ENCODE data around the gene MTREX.

MTREX gene

GRCh38 chr5:55372130-55372925 is 64.5 kb downstream of the MTREX start:
- no peaks in the 10 kb centered on the region for H3K9me3 ChIP-seq (ENCODE audit: control insufficient read depth, insufficient read depth, low read length)
- no peak overlapping the region for H3K4me3 ChIP-seq (ENCODE audit: low read length)
- H3K27me3 ChIP-seq (ENCODE audit: control insufficient read depth, low read length), result no peaks in the 10 kb centered on the region
- peaks cover 61% of the 10 kb centered on the region for H3K36me3 ChIP-seq (ENCODE audit: control insufficient read depth, low read length)
- no peak overlapping the region for H3K27ac ChIP-seq (ENCODE audit: low read depth, low read length)
- H3K9me2 ChIP-seq (replicated peaks; ENCODE audit: control insufficient read depth, low read length), result no peaks in the 10 kb centered on the region
- no peaks in the 10 kb centered on the region for H3K4me1 ChIP-seq (ENCODE audit: control insufficient read depth, low read length)
- H4K20me1 ChIP-seq (ENCODE audit: control insufficient read depth, insufficient read depth, low read depth, low read length), result no peaks in the 10 kb centered on the region
- TF ChIP-seq EZH2phosphoT487 (IDR thresholded peaks at IDR 0.05; ENCODE audit: borderline replicate concordance, low read length) (no peak), CTCF (IDR thresholded peaks at IDR 0.05; ENCODE audit: low read depth, low read length, poor library complexity, severe bottlenecking) (no peak)
- no peak overlapping the region for H3K4me2 ChIP-seq (ENCODE audit: low read length)
- H3K79me2 ChIP-seq (ENCODE audit: control insufficient read depth, low read length), result no peaks in the 10 kb centered on the region
- H3F3A ChIP-seq (ENCODE audit: control insufficient read depth, insufficient read depth), result no peaks in the 10 kb centered on the region

DNA sequence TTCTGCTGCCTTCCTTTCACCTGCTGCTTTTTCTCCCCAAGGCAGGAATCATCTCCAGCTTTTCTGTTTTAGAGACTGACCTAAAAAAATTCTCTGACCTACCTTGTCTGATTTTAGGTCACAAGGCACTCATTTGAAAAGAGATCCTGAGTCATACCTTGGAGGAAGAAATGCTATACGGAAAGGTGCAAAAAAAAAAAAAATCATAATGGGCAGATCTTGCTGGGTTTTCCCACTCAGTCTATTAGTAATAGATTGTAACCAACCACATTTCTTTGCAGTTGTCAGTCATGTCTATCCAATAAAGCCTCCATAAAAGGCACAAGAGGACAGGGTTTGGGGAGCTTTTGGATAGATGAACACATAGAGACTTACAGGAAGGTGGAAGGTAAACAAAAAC is 70.0 kb downstream of the MTREX start:
- Histone ChIP-seq H4K20me1 (ENCODE audit: control insufficient read depth, insufficient read depth, low read depth, low read length) (no peaks in the 10 kb centered on the region), H3K4me2 (ENCODE audit: low read length) (no peak overlapping the region), H3K4me3 (ENCODE audit: low read length) (no peak overlapping the region), H3K27ac (ENCODE audit: low read depth, low read length) (no peak overlapping the region), H3K27me3 (ENCODE audit: control insufficient read depth, low read length) (no peaks in the 10 kb centered on the region), H3K4me1 (ENCODE audit: control insufficient read depth, low read length) (no peaks in the 10 kb centered on the region), H3K9me3 (ENCODE audit: control insufficient read depth, insufficient read depth, low read length) (no peaks in the 10 kb centered on the region), H3K9me2 (replicated peaks; ENCODE audit: control insufficient read depth, low read length) (no peaks in the 10 kb centered on the region), H3K36me3 (ENCODE audit: control insufficient read depth, low read length) (peaks cover 55% of the 10 kb centered on the region), H3F3A (ENCODE audit: control insufficient read depth, insufficient read depth) (no peaks in the 10 kb centered on the region), H3K79me2 (ENCODE audit: control insufficient read depth, low read length) (peaks cover 2% of the 10 kb centered on the region; the same call in 1 of the 2 replicates)
- TF ChIP-seq CTCF (IDR thresholded peaks at IDR 0.05; ENCODE audit: low read depth, low read length, poor library complexity, severe bottlenecking) (no peak), EZH2phosphoT487 (IDR thresholded peaks at IDR 0.05; ENCODE audit: borderline replicate concordance, low read length) (no peak)

DNA sequence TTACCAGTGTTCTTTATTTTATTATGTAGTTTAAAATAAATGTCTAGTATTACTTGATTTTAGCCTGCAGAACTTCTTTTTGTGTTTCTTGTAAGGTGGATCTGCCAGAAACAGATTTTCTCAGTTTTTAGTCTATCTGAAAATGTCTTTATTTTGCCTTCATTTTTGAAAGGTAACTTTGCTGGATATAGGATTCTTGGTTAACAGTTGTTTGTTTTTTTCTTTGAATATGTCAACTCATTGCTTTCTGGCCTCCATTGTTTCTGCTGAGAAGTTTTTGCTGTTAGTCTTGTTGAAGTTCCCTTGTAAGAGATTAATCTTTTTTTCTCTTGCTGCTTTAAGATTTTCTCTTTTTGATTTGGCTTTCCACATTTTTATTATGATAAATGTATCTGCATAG is 75.5 kb downstream of the MTREX start:
- Histone ChIP-seq H3K4me1 (ENCODE audit: control insufficient read depth, low read length) (no peaks in the 10 kb centered on the region), H3K79me2 (ENCODE audit: control insufficient read depth, low read length) (peaks cover 2% of the 10 kb centered on the region; the same call in 1 of the 2 replicates), H3K4me3 (ENCODE audit: low read length) (no peak overlapping the region), H3K27ac (ENCODE audit: low read depth, low read length) (no peak overlapping the region), H3K9me2 (replicated peaks; ENCODE audit: control insufficient read depth, low read length) (no peaks in the 10 kb centered on the region), H3K4me2 (ENCODE audit: low read length) (no peak overlapping the region), H3F3A (ENCODE audit: control insufficient read depth, insufficient read depth) (0 out of 2 replicates have a peak, but pooled peaks cover 2% of the 10 kb centered on the region), H4K20me1 (ENCODE audit: control insufficient read depth, insufficient read depth, low read depth, low read length) (no peaks in the 10 kb centered on the region), H3K27me3 (ENCODE audit: control insufficient read depth, low read length) (no peaks in the 10 kb centered on the region), H3K9me3 (ENCODE audit: control insufficient read depth, insufficient read depth, low read length) (no peaks in the 10 kb centered on the region), H3K36me3 (ENCODE audit: control insufficient read depth, low read length) (peaks cover 78% of the 10 kb centered on the region)
- TF ChIP-seq EZH2phosphoT487 (IDR thresholded peaks at IDR 0.05; ENCODE audit: borderline replicate concordance, low read length), result no peak
- no peak for TF ChIP-seq CTCF (IDR thresholded peaks at IDR 0.05; ENCODE audit: low read depth, low read length, poor library complexity, severe bottlenecking)
